Right lobe of liver (tissue), 6 donors: Measurements from ENCODE around the gene CERK. TPM values are rescaled to one million over a fixed set of nuclear protein-coding genes. Genes with fewer than 3 reads are reported as not detected.
"Not testable (repeated sequence)": the region's sequence is repeated elsewhere in the genome, so short reads cannot be mapped to it uniquely, and the experiment has no call there.

Source experiments
- ATAC-seq, 4 donors: fragments of 200-7000 bp; cut with Tn5 transposase; one replicate each; pipeline ENCODE4 v1.9.1; 2020; ENCODE audit warnings: mild to moderate bottlenecking in 4 of 4, moderate library complexity in 4 of 4
- DNase-seq, 3 donors: peaks; one replicate each; pipeline ENCODE4 v3.0.0-alpha.2; 2020
- H3K27ac ChIP-seq, 3 donors: fragments of 200-600 bp; one replicate each; pipeline ENCODE4 v1.8.0; 2022
- H3K27me3 ChIP-seq, 2 donors: fragments of 200-600 bp; one replicate each; pipeline ENCODE4 v1.8.0; 2022
- H3K36me3 ChIP-seq, 4 donors: fragments of 200-600 bp; sonication (generic) in 1 of 4; one replicate each; pipeline versions ENCODE4 v1.5.1 to v1.8.0; 2017 to 2022; ENCODE audit warnings: control low read depth in 1 of 4
- H3K4me1 ChIP-seq, 4 donors: fragments of 200-600 bp; sonication (generic) in 1 of 4; one replicate each; pipeline versions ENCODE4 v1.5.1 to v1.8.0; 2017 to 2022; ENCODE audit warnings: control low read depth in 1 of 4
- H3K4me3 ChIP-seq, 3 donors: fragments of 200-600 bp; one replicate each; pipeline ENCODE4 v1.8.0; 2022
- H3K9me3 ChIP-seq, 4 donors: fragments of 200-600 bp; sonication (generic) in 1 of 4; one replicate each; pipeline versions ENCODE4 v1.5.1 to v1.8.0; 2017 to 2022; ENCODE audit warnings: control low read depth in 1 of 4
- POLR2A ChIP-seq: fragments of 450-650 bp; IDR thresholded peaks from one replicate; pipeline ENCODE4 v1.6.1; 2017; ENCODE audit warnings: antibody characterized with exemption, mild to moderate bottlenecking
- WGBS: methylation state at CpG from one replicate; pipeline ENCODE4 v1.1.6; 2018; ENCODE audit warnings: low coverage, low lambda C conversion rate; ENCODE audit not compliant: insufficient coverage; ENCODE audit errors: missing lambda C conversion rate; 5-methylcytosine and 5-hydroxymethylcytosine counted together
- intact Hi-C, 2 donors: fragments of 100-400 bp; cut with DNase I; formaldehyde crosslinking; loops; one replicate each; pipeline versions ENCODE4 v1.11.2 to v1.14.1; 2022
- total RNA-seq, 6 experiments: library from RNA; depleted of rRNA in 2 of 6; stranded (reverse); fragments of >200 nt in 2 of 6; fragmentation: NEBNext Ultra II Directional in 3 of 6; extraction: Animal tissue kit (Norgen Biotek cat#: 25700) in 3 of 6; gene quantifications; one replicate each; pipeline versions ENCODE4 v1.1.0 to v1.2.4, GENCODE V29; 2016 to 2023
- TF ChIP-seq, protein P1 (sequence below), 4 donors: fragments of 200-600 bp in 3 of 4; fragments of 450-650 bp in 1 of 4; IDR thresholded peaks; one replicate each; pipeline versions ENCODE4 v1.5.1 to v1.8.0; 2016 to 2022; ENCODE audit warnings: antibody characterized with exemption in 4 of 4, mild to moderate bottlenecking in 2 of 4
- donor health status: DM: no; HTN: yes; CAD: no.
- donor health status: DM: no; HTN: no; CAD: no.
- donor health status: DM: no; HTN: no; CAD: no.
- donor health status: DM: no; HTN: yes; CAD: no.
- donor health status: DM: no; HTN: yes; CAD: no.

CERK gene
- total RNA-seq, 6 experiments from 2014 or later = 9.6 to 27.5 (median 18.5) TPM

DNA sequence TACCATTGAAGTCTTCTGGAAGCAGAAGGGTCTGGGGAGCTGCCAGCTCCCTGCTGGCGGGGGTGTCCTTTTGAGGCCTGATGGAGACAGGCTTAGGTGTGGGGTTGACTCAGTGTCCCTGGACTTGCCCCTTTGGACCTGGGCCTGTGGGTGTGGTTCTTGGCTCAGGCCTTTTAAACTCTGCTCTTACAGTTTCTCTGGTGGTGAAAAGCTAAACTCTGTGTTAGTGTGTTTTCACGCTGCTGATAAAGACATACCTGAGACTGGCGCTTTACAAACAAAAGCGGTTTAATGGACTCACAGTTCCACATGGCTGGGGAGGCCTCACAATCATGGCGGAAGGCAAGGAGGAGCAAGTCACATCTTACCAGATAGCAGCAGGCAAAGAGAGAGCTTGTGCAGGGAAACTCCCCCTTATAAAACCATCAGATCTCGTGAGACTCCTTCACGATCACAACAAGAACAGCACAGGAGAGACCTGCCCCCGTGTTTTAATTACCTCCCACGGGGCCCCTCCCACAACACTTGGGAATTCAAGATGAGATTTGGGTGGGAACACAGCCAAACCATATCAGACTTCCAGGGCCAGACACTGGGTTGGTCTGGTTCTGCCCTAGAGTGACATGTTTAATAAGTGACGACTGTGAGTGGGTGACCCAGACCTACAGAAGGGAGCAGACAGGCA, 91.4 kb downstream of the CERK start:
- DNase-seq = peak in 1 of 3 donors; percentile 69
- 57% methylated on average over 4 of the region's 10 CpGs for WGBS
- intact Hi-C loops = no loop called here
- TF ChIP-seq, protein P1, sequence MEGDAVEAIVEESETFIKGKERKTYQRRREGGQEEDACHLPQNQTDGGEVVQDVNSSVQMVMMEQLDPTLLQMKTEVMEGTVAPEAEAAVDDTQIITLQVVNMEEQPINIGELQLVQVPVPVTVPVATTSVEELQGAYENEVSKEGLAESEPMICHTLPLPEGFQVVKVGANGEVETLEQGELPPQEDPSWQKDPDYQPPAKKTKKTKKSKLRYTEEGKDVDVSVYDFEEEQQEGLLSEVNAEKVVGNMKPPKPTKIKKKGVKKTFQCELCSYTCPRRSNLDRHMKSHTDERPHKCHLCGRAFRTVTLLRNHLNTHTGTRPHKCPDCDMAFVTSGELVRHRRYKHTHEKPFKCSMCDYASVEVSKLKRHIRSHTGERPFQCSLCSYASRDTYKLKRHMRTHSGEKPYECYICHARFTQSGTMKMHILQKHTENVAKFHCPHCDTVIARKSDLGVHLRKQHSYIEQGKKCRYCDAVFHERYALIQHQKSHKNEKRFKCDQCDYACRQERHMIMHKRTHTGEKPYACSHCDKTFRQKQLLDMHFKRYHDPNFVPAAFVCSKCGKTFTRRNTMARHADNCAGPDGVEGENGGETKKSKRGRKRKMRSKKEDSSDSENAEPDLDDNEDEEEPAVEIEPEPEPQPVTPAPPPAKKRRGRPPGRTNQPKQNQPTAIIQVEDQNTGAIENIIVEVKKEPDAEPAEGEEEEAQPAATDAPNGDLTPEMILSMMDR (IDR thresholded peaks at IDR 0.05) = no peak
- no peak for TF ChIP-seq POLR2A
- Histone ChIP-seq H3K4me3 (no peak overlapping the region), H3K27me3 (no peaks in the 10 kb centered on the region), H3K4me1 (peaks cover 0 to 37% (median 14%) of the 10 kb centered on the region in 4 donors), H3K27ac (no peak overlapping the region), H3K9me3 (no peaks in the 10 kb centered on the region), H3K36me3 (no peaks in the 10 kb centered on the region)
- peak; percentile 35 to 48 (median 40) for ATAC-seq

DNA sequence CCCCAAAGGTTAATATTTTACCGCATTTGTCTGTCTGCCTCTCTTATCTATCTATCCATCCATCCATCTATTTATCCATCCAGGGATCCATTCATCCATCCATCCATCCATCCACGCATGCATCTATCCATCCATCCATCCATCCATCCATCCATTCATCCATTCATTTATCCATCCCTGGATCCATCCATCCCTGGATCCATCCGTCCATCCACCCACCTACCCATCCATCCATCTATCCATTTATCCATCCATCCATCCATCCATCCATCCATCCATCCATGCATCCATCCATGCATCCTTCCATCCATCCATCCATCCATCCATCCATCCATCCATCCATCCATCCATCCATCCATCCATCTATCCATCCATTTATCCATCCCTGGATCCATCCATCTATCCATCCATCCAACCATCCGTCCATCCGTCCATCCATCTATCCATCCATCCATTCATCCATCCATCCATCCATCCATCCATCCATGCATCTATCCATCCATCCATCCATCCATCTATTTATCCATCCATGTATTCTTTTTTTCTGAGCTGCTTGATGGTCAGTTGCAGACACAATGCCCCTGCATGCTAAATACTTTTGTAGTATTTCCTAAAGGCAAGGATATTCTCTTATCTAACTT, 95.1 kb downstream of the CERK start:
- H3K9me3 ChIP-seq, H3K36me3 ChIP-seq, intact Hi-C loops, H3K27me3 ChIP-seq, DNase-seq, H3K4me3 ChIP-seq, ATAC-seq, H3K27ac ChIP-seq: not testable (repeated sequence)
- peaks cover 0 to 17% (median 7%) of the 10 kb centered on the region in 4 donors for H3K4me1 ChIP-seq
- 76% methylated on average over 5 of the region's 5 CpGs for WGBS

DNA sequence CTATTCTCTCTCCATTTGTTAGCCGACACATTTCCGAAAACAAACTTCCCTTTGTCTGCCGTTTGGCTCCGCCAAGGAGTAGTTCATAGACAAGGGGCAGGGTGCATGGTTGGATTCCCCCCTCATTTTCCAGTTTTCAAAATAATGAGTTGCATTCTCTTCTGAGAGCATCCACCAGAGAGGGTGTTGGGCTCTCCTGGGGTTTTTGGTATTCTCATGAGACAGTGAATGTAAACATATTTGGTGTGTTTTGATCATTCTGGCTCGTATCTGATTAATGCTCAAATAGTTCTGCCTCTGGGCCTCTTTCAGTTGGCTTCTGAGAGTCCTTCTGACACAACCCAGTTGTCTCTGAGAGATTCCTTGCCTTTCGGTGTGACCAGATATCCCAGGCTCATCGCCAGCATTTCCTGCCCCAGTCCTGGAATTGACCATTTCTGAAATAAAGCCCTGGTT, 96.2 kb downstream of the CERK start:
- DNase-seq (no peak), ATAC-seq (no peak)
- Histone ChIP-seq H3K27me3 (no peaks in the 10 kb centered on the region), H3K36me3 (no peaks in the 10 kb centered on the region), H3K4me1 (peaks cover 0 to 26% (median 5%) of the 10 kb centered on the region in 4 donors), H3K4me3 (no peak overlapping the region), H3K27ac (no peak overlapping the region), H3K9me3 (no peaks in the 10 kb centered on the region)
- WGBS = 71% methylated on average over 6 of the region's 7 CpGs
- intact Hi-C loops = no loop called here
- TF ChIP-seq, protein P1 (IDR thresholded peaks at IDR 0.05) = no peak
- no peak for TF ChIP-seq POLR2A

DNA sequence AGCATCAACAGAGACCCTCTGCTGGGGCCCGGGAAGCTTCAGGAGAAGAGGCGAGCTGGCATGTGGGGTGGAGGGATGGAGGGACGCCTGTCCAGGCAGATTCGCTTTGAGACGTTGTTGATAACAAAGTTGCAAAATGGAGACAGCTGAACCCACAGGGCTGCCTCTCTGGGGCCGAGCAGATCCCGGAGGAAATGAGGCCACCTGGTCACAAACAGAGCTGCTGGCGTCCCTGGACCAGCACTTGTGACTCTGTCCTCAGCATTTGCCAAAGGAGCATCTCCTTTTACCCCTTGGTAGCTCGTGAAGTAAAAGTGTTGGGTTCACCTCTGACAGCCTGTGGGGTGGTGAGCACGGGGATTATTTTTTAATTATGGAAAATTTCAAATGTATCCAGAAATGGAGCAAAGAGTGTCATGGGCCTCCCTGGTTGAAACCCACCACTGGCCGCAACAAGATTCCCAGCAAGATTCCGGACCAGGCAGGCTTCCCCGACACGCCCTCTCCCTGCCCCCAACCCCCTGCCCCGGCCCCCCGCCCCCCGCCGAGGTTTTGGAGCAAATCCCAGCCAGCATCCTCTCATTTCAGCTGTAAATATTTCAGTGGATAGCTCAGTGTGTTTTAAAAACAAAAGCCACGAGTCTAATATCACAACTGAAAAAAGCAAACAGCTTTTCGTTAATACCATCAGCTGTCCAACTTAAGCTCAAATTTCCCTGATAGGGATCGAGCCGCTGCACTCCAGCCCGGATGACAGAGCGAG, 97.6 kb downstream of the CERK start:
- Histone ChIP-seq H3K9me3 (no peaks in the 10 kb centered on the region), H3K4me3 (no peak overlapping the region), H3K36me3 (no peaks in the 10 kb centered on the region), H3K27me3 (no peaks in the 10 kb centered on the region), H3K4me1 (peaks cover 0 to 26% (median 2%) of the 10 kb centered on the region in 4 donors), H3K27ac (no peak overlapping the region)
- DNase-seq (peak in 1 of 3 donors; percentile 11), ATAC-seq (no peak)
- WGBS = 68% methylated on average over 22 of the region's 24 CpGs
- TF ChIP-seq, protein P1 (IDR thresholded peaks at IDR 0.05) = no peak
- TF ChIP-seq POLR2A = no peak
- intact Hi-C loops = no loop called here
